A549 treated with Mapracorat at 1 μM for 4 hours (cell line): ENCODE measurements around the gene CLIP1. TPM values are rescaled to one million over a fixed set of nuclear protein-coding genes. Genes with fewer than 3 reads are reported as not detected.

Experiments used
- total RNA-seq: library from RNA; stranded (reverse); fragments of 200-300 nt; extraction: Qiagen RNA extraction; gene quantifications from 5 replicates; pipeline ENCODE4 v1.2.3, GENCODE V29; 2022

CLIP1 gene
- total RNA-seq: 31.5 to 40.8 TPM (median 36.6 TPM) in 5 replicates

GRCh38 chr12:122421821-122422729 lies at the start of gene CLIP1:
Gene CLIP1, minus strand, starts transcription at chr12:122422669. Its CDS starts 42,217 bp downstream, at chr12:122380452.

GRCh38 chr12:122266230-122266901 lies 156.1 kb downstream of the CLIP1 start, which contains the start of gene VPS33A:
Gene VPS33A, minus strand, starts transcription at chr12:122266494. Its CDS starts 86 bp downstream, at chr12:122266408.

GRCh38 chr12:122225683-122226365 lies 196.6 kb downstream of the CLIP1 start, which contains the start of gene DIABLO:
Gene DIABLO, minus strand, starts transcription at chr12:122226052. Its CDS starts 38 bp downstream, at chr12:122226014.

Other genes with a start within 250 kb of the CLIP1 start
- not detected in 5 replicates for gene IL31, start 248.4 kb downstream of the CLIP1 start, total RNA-seq
- 0.08 TPM in 1 of 5 replicates, not detected in the others for gene LRRC43, start 239.5 kb downstream of the CLIP1 start, total RNA-seq
- 0.45 to 0.96 TPM (median 0.77 TPM) in 5 replicates for gene B3GNT4, start 219.0 kb downstream of the CLIP1 start, total RNA-seq
- gene DIABLO, start 196.6 kb downstream of the CLIP1 start, total RNA-seq: 65.8 to 77.8 TPM (median 67.5 TPM) in 5 replicates
- 17.3 to 18.9 TPM (median 18.5 TPM) in 5 replicates for gene VPS33A, start 156.2 kb downstream of the CLIP1 start, total RNA-seq
- gene ZCCHC8, start 78.3 kb upstream of the CLIP1 start, total RNA-seq: 22.5 to 23.9 TPM (median 22.9 TPM) in 5 replicates
- 46.8 to 79.5 TPM (median 58.3 TPM) in 5 replicates for gene RSRC2, start 104.3 kb upstream of the CLIP1 start, total RNA-seq
- 20.4 to 24.6 TPM (median 22.8 TPM) in 5 replicates for gene KNTC1, start 104.6 kb upstream of the CLIP1 start, total RNA-seq